ENCODE data around the gene ARHGEF17.
A peak's percentile ranks its signal among the peaks of the same experiment; 100 is the strongest.
"Not testable (repeated sequence)": the region's sequence is repeated elsewhere in the genome, so short reads cannot be mapped to it uniquely, and the experiment has no call there.

The ARHGEF17 gene

GRCh38 chr11:73272680-73273038 lies 35.4 kb upstream of the ARHGEF17 start:
- DNase-seq, result no peak

DNA sequence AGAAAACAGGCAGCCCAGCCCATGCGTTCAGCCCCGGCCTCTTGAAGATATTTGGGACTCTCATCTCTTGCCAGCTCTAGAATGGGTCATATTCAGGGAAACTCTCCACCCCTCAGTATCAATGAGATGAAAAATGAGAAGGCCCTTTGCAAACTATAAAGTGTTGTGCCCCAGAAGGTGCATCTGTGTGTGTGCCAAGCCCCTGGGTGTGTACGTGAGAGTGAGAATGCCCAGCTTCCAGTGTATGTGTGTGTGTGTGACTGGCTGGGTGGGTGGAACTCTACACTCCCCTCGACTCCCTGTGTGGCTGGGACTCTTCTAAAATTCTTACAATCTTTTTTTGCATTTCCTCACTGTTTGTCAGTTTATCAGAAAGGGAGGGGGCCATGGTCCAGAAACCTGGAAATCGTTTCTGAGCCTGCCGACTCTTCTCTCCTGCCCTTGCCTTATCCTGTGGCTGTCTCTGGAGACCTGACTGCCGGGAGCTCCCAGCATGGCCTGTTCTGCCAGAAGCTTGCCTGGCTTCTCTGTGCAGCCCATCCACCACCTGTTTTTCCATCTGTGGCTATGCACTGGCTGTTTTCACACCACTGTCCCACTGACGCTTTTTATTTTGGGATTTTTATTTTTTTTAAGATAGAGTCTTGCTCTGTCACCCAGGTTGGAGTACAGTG lies 34.7 kb upstream of the ARHGEF17 start:
- DNase-seq, result no peak

GRCh38 chr11:73274191-73274590 lies 33.9 kb upstream of the ARHGEF17 start:
- DNase-seq, result not testable (repeated sequence)

DNA sequence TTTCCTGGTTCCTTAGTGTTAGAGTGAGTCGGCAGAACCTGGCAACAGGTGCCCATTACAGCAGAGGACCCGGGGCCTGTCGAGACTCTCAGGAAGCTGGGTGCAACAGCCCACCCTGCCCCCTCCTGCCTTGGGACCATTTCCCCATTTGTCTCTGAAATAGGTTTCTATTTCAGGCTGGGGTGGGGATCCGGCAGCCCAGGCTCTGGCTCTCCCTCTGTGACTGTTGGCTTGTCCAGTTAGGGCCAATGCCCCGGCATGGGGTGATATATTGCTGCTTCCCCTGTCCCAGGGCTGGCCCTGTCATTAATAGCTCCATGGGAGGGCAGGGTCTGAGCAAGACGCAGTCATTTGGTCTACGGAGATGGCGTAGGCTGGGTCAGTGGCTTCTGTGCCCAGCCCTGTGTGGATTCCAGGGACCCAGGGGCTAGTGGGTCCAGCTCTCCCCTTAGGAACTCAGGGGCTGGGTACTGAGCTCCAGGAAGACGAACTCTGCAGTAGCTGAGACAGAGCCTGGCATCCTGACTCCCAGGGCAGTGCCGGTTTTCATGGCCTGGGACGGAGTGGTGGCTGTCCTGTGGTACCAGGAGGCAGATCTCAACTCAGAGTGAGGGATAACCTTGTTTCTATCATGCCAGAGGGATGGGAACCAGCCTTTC lies 33.2 kb upstream of the ARHGEF17 start:
- no peak for DNase-seq

DNA sequence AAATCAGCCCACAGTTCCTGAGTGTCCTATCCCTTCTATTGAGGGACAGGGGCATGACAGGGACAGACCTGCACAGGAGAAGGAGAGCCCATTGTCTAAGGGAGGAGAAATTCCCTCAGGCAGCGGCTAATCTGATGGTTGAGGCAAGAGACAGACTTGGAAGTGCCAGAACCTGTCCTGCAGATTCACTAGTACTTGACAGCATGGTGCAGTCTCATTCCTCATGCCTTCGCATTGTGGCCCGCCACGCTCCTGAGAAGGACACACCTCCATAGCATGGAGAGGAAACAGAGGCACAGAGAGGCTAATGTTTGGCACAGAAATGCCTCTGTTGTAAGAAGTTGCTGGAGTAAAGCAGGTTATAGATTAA lies 32.7 kb upstream of the ARHGEF17 start:
- no peak for DNase-seq

DNA sequence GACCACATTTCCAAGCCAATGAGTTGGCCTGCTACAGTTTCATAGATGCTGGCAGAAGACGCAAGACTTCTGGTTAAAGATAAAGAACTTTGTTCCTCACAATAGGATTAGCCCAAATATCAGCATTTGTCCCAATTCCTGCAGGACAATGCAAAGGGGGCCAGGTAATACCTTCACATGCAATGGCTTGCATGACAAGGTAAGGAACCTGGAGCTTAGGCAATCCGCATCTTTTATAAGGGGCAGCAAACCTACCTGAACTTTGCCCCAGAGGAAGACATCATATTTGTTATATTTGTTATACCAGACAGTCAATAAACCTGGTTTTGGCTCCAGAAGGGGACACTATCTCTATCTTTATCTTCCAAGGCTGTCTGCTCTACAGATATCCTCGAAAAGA lies 30.6 kb upstream of the ARHGEF17 start:
- DNase-seq, result no peak

- DNase-seq, result no peak
Measured at GRCh38 chr11:73280626-73281025, 27.4 kb upstream of the ARHGEF17 start.

- no peak for DNase-seq
Measured at GRCh38 chr11:73281201-73281741, 26.8 kb upstream of the ARHGEF17 start.

DNA sequence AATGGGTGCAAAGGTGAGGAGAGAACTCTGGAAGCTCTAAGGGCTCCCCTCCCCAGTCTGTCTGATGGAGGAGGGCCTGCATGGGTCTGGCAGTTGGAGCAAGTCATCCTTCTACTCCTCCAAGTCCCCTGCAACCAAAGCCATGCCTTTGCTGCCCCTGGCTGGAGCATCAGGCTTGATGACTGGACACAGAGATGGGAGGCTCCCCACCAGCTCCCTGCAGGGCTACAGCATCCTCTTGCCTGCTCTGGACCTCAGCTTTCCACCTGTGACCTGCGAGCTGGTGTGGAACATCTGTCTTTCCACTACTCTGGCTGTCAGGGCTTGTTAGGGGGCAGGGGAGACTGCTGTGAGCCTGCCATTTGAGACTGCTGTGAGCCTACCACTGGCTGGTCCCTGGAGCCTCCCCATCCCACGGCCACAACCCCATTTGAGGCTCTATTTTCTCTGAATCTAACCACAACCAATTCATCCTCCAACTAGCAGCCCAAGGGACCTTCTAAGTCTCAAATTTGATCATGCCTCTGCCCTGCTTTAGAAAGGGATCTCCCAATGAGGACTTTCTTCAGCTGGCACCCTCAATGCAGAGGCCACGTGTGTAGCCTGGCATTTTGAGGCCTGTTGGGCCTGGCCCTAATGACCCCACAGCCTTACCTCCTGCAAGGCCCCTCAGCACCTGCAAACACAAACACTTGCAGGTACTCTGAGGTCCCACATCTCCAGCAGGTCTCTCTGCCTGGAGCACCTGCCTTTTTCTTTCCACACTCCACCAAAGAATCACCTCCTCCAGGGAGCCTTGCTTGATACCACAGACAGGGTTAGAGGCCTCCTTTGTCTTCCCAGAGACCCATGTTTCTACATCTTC lies 26.0 kb upstream of the ARHGEF17 start:
- DNase-seq, result no peak

DNA sequence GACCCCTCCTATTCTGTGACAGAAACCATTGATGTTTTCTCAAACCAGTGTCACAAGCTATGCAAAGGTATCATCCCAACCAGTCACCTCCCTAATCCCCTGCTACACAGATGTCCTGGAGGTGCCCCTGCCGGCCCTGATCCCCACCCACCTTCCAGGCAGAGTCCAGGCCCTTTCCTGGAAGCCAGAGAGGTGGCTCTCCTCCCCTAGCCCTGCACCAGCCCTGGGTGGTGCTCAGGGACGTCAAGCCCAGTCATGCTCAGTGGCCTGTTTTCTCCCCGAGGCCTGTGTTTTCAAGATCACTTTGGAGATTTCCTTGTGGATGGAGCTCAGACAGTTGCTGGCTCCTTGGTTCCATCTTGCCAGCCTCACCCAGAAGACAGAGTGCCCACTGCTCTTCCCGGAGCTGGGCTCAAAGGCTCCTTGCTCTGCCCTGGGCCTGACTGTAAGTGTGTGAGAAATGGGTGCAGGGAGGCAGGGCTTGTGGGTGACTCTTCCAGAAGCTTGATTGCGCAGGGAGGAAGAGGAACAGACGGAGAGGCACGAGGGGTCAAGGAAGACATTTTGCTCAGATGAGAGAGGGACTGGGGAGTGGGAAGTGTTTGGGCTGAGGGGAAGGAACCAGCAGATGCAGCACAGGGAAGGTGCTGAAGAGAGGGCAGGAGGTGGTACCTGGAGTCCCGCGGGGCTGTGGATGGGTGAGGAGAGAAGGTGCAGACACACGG lies 24.6 kb upstream of the ARHGEF17 start:
- DNase-seq, result no peak

DNA sequence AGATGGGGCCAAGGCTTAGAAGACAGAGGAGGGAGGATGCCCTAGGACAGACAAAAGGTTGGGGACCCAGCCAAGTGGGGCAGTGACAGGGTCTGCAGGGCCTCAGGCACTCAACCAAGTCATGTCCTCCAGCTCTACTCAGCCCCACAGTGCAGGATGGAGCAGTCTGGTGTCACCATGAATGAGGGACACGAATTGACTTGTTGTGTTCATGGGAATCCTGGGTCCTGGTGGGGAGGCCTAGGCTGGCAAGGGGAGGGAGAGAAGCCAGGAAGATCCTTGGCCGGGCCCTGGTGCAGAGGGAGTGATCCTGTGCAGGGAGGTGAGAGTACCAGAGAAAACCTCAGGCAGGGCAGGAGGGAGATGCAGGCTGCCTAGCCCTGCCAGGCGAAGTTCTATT lies 24.0 kb upstream of the ARHGEF17 start:
- no peak for DNase-seq

DNA sequence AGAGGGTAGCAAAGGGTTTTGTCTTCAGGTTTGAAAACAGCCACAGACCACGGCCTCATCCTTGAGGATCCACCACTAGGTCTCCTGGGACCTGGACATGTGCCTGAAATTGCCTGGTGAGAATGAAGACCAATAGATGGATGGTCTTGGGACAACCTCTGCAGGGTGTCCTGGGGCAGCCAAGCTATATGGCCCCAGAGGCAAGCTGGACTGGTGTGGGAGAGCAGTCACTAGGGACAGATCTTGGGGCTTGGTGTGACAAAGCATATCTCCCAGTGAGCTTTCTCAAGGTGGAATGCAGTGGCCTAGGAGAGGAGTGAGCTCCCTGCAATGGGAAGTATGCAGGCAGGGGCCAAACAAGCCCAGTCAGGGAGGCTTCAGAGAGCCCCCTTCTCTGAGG lies 22.4 kb upstream of the ARHGEF17 start:
- DNase-seq, result no peak

DNA sequence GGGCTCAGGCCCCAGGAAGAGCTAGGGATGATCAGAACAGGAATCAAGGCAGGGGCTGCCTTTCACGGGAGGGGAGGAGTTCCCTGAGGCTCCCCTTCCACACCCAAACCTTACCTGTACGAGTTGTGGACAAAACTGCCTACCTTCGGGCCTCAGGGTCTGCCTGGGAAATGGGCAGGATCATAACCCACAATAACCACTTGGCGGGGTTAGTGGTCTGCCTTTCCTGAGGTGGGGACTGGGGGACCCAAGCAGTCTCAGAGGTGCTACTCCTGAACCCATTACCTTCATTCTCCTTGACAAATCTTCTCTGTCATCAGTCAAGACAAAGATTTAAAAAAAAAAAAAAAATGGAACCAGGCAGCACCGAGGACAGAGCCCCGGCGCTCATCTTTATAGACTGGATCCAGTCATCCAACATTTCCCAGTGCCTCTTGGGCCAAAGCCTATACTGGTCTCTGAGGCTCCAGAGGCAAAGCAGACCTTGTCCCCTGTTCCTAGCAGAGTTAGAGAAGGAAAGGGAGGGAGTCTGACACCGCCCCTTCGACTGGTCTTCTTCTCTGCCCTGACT lies 21.8 kb upstream of the ARHGEF17 start:
- DNase-seq, result no peak

DNA sequence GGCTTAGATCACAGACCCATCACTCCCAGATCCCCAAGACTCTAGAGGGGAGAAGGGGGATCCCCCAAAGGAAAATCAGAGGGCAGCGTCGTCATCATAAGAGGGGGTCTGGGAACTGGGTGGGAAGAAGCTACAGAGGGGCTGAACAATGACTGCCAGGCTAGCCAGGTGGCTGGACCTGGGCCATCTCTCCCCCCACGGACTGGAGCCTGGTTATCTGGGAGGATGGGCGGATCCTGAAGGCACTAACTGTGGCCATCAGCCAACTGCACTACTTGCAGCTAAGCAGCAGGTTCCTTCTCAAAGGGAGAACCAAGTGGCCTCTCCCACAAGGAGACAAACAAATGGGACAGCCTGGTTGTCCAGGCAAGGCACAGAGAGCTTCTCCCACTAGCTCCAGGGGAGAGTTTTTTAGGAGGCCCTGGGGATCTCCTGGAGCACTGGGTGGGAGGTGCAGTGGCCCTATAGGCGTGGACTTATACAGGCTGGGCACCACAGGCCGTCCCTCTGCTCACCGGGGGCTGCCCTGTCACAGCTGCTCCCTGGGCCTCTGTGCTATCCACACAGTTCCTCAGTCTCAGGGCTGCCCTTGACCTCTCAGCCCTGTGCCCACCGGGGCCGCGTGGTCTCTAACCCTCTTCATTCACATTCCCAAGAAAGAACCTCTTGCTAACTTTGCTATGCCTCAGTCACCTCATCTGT lies 20.5 kb upstream of the ARHGEF17 start:
- no peak for DNase-seq

GRCh38 chr11:73288192-73288872 lies 19.7 kb upstream of the ARHGEF17 start:
- DNase-seq, result no peak

- peak; percentile 75 for DNase-seq
Measured at GRCh38 chr11:73288873-73289707, 19.0 kb upstream of the ARHGEF17 start.

- DNase-seq, result no peak
Measured at GRCh38 chr11:73290536-73290935, 17.5 kb upstream of the ARHGEF17 start.

- no peak for DNase-seq
Measured at GRCh38 chr11:73291196-73291595, 16.9 kb upstream of the ARHGEF17 start.

DNA sequence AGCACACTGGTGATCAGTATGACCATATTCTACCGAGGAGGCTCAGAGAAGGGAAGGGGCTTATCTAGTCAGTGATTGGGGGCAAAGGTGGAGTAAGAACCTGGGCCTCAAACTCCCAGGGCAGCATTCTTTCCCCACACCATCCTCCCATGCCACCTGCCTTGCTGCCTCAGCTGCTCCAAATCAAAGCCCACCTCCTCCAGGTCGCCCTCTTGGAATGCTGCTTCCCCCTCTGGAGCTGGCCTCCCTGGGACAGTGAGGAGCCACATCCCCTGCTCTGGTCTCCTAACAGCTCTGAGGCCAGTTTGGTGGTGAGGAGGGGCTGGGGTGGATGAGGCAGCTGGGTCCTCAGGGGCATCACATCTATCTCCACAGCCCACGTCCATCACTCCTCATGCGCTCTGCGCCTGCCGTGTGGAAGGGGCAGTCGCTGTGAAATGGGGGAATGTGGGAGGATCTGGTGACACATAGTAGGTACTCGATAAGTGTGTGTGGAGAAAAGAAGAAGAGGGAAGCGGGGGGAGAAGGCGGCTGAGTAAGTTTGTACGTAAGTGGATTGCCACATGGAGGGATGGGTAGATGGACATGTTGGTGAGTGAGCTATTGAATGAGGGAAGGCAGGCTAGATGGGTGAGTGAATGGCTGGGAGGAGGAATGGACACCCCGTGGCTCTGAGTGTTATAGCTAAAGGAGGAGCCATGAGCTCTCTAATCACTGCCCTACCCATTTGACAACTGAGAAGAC lies 16.1 kb upstream of the ARHGEF17 start:
- DNase-seq, result no peak

DNA sequence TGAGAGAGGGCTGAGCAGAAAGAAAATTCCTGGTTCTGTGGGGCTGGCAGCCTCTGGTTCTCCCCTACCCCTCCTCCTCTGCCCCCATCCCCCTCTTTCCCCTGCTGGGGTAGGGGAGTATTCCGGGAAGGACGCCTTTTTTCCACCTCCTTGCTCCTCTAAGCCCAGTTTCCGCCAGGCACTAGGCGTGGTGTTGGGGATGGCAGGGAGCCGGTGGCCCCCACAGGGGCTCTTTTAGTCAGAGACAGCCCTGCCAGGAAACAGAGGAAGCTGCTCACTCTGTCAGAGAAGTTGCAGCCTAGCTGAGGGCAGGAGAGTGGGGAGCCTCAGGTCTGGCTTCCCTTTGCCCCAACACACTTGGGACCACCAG lies 15.6 kb upstream of the ARHGEF17 start:
- peak; percentile 49 for DNase-seq

All from fibroblast of skin of right biceps (primary cell).